ENCODE measurements around the gene PPP1R16B.
A peak's percentile ranks its signal among the peaks of the same experiment; 100 is the strongest.

Gene PPP1R16B

GRCh38 chr20:38962044-38962927, 156.8 kb downstream of the PPP1R16B start, which contains the start of gene DHX35 (continued):
- no peak for TF ChIP-seq HIC1 (tag by site-specific recombination; IDR thresholded peaks at IDR 0.05)
- peak; percentile 24; the same call in 1 of the 2 replicates for TF ChIP-seq ZNF501 (tag by site-specific recombination; IDR thresholded peaks at IDR 0.05)
- peak; percentile 31; the same call in 1 of the 2 replicates for TF ChIP-seq ZNF692 (tag by site-specific recombination; IDR thresholded peaks at IDR 0.05)
- 0 out of 2 replicates have a peak, but pooled peaks have one; percentile 58 for TF ChIP-seq ZXDB (tag by site-specific recombination; IDR thresholded peaks at IDR 0.05)
- TF ChIP-seq ZNF214 (tag by site-specific recombination; IDR thresholded peaks at IDR 0.05; ENCODE audit: borderline replicate concordance), result no peak
- peak; percentile 97 for TF ChIP-seq ZNF704 (tag by site-specific recombination; IDR thresholded peaks at IDR 0.05)
- TF ChIP-seq ZNF24 (tag by site-specific recombination; IDR thresholded peaks at IDR 0.05), result no peak; the same call in 1 of the 2 replicates
- TF ChIP-seq ZNF654 (tag by site-specific recombination; IDR thresholded peaks at IDR 0.05; ENCODE audit: low read depth), result 0 out of 2 replicates have a peak, but pooled peaks have one; percentile 3
- TF ChIP-seq ZNF561 (tag by site-specific recombination; IDR thresholded peaks at IDR 0.05; ENCODE audit: borderline replicate concordance), result peak; percentile 52
- TF ChIP-seq ZSCAN16 (tag by site-specific recombination; IDR thresholded peaks at IDR 0.05), result no peak
- peak; percentile 94 for TF ChIP-seq PATZ1 (tag by site-specific recombination; IDR thresholded peaks at IDR 0.05)
- TF ChIP-seq YY2 (tag by site-specific recombination; IDR thresholded peaks at IDR 0.05), result peak; percentile 93
- TF ChIP-seq PBX3 (CRISPR knock-in tag; IDR thresholded peaks at IDR 0.05), result no peak
- 0 out of 2 replicates have a peak, but pooled peaks have one; percentile 15 for TF ChIP-seq ZBTB8A (tag by site-specific recombination; IDR thresholded peaks at IDR 0.05)
- no peak for TF ChIP-seq ZNF529 (tag by site-specific recombination; IDR thresholded peaks at IDR 0.05; ENCODE audit: insufficient replicate concordance)
- no peak for TF ChIP-seq ZNF510 (tag by site-specific recombination; IDR thresholded peaks at IDR 0.05; ENCODE audit: insufficient replicate concordance)
- no peak for TF ChIP-seq ZNF549 (tag by site-specific recombination; IDR thresholded peaks at IDR 0.05)
- TF ChIP-seq KLF16 (tag by site-specific recombination; IDR thresholded peaks at IDR 0.05), result peak; percentile 98
- TF ChIP-seq FEZF1 (tag by site-specific recombination; IDR thresholded peaks at IDR 0.05), result peak; percentile 72
- no peak for TF ChIP-seq ZNF544 (tag by site-specific recombination; IDR thresholded peaks at IDR 0.05)
- no peak for TF ChIP-seq ZNF23 (tag by site-specific recombination; IDR thresholded peaks at IDR 0.05; ENCODE audit: borderline replicate concordance)
- TF ChIP-seq ZNF560 (tag by site-specific recombination; IDR thresholded peaks at IDR 0.05; ENCODE audit: borderline replicate concordance), result no peak
- no peak; the same call in 1 of the 2 replicates for TF ChIP-seq REST (tag by site-specific recombination; IDR thresholded peaks at IDR 0.05)
- peak; percentile 51 for TF ChIP-seq ZNF600 (tag by site-specific recombination; IDR thresholded peaks at IDR 0.05)
- peak; percentile 80 for TF ChIP-seq ZNF335 (tag by site-specific recombination; conservative IDR thresholded peaks at IDR 0.05)
- no peak for TF ChIP-seq ZNF548 (tag by site-specific recombination; IDR thresholded peaks at IDR 0.05)
- TF ChIP-seq ZIC2 (tag by site-specific recombination; IDR thresholded peaks at IDR 0.05), result peak; percentile 37
